HG03060 (cell line): ENCODE measurements around the gene PCLO.

ENCODE experiments used
- ATAC-seq: cut with Tn5 transposase; IDR thresholded peaks from one replicate; pipeline ENCODE4 v1.9.1; 2021; ENCODE audit warnings: low read depth, moderate number of reproducible peaks; ENCODE audit not compliant: unreplicated experiment

Gene PCLO

DNA sequence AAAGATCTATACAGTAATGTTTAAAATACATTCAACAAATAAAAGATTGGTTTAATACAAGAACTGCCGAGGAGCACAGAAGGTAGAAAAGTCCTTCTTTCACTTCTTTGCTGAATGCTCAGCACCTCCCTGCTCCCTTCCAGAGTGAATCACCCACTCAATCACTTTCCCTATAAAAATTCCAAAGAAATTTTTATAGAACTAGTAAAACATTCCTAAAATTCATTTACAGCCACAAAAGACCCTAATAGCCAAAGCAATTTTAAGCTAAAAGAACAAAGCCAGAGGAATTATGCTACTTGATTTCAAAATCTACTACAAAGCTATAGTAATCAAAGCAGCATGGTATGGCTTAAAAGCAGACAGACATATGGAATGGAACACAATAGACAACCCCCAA, 320.9 kb downstream of the PCLO start:
- ATAC-seq, result no peak

DNA sequence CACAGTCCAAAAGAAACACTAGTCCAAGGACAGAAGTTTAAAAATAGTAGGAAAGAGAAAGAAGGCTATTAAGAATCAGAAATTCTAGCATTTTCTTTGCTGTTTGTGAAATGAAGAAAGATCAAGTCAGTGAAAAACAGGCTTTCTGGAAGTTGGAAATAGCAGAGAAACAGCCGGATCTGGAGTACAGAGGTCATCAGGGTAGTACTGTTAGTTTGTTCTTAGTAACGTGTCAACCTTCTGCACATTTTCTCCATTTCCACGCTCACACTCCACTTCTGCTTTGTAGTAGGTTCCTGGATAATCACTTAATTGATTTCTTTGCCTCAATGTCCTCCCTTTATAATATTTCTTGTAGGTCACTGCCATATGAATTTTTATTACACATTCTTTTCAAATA, 322.6 kb downstream of the PCLO start:
- ATAC-seq, result no peak

DNA sequence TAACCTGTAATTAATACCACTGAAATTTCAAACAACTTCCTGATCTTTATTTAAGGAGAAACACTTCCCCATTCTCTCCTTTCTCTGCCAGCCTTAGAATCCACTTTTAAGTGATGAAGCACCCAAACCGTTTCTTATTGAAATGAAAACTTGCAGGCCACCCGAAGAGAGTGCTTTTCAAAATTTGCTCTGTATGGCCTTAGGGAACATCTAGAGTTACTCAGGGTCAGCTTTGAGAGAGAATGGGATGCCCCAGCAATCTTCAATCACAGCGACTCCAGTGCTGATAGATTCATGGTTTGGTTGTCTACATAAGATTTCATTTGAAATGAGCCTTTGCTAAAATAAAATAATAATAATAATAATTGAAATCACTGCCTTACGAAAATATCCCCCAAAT, 323.1 kb downstream of the PCLO start:
- ATAC-seq, result no peak

DNA sequence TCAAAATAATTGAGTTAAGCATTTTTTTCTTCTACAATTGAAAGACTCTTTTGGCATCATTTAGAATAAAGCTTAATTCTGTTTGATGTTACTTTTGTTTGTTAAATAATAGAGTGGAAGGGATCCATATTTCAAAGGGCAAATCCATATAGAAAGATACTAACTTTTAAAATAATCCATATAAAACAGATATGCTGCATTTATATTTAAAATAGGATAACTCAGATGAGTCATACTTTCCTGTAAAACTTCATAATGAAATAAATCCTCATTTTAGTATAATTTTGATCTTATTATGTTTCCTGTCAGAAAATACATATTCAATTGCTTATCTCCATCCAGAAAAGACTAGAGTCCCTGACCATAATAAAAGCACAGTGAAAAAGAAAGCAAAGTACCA, 323.6 kb downstream of the PCLO start:
- no peak for ATAC-seq

DNA sequence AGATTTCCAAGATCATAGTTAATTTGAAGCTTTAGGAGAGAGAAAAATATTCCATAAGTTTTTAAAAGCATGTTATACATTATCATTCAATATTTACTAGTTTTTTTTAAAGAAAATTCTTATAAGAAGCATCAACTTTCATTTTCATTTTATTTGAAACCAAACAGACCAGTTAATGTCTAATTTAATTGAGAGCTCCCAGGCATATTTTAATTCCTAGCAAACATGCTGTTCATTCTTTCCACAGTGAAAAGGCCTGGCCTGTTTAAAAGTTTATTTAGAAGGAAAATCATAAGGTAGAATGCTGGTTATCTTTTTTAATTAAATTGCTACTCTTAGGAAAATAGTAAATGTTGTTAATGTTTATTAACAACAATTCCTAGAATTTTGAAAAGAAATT, 324.4 kb downstream of the PCLO start:
- no peak for ATAC-seq

GRCh38 chr7:82823073-82823472, 339.6 kb downstream of the PCLO start:
- ATAC-seq, result no peak

DNA sequence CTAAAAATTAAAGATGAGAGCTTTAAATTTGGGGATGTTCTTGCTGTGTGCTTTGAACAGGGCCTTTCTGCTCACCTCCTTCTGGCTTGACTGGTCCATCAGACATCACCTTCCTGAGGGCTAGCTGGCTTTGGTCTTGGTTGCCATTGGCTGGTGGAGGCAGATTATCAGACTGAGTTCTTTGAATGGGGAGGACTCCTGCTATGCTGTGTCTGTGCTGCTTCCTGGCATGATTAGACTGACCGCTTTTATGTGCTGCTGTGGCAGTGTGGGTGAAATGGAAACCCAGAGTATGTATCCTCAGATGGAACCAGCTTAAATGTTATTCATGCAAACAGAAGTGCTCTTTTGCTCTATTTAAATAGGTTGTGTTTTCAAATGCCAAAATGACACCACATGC, 341.6 kb downstream of the PCLO start:
- no peak for ATAC-seq

DNA sequence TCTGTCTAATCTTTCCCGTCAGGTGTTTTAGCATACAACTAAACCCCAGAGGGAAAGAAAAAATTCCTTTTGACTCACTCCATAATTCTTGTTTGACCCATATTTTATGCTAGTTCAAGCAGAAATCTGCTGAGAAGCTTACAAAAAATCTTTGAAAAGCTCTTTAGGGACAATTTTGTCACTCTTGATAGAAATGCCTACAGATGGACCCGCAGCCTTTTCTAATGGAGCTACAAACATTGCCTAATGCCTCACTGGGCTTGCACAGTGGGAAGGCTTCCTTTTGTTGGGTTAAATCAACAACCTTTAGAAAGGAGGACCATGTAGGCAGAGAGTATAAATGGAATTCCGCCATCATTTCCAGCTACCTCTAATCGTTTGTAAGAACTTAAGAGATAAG, 344.5 kb downstream of the PCLO start:
- ATAC-seq, result no peak

- no peak for ATAC-seq
Observed at GRCh38 chr7:82816272-82816671, 346.4 kb downstream of the PCLO start.

GRCh38 chr7:82810558-82811259, 352.0 kb downstream of the PCLO start:
- ATAC-seq, result no peak

DNA sequence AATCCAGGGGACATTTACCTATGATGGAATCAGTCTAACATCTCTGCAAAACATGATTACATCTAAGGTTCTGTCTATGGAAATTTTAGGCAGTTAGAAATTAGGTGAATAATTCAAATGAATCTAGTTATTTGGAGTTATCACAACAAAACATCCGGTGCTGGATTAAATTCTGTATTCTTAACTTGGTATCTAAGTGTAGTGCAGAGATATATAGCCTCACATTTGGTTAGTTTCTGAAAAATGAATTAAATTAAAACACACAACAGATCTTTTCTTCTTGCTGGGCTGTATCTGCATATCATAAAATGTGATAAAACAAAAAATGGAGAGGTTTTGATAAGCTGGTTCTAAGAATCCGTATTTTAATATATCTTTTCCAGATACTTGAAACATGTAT, 354.1 kb downstream of the PCLO start:
- ATAC-seq, result no peak

- no peak for ATAC-seq
Observed at GRCh38 chr7:82805527-82805960, 357.1 kb downstream of the PCLO start.

GRCh38 chr7:82803411-82803810, 359.3 kb downstream of the PCLO start:
- ATAC-seq, result no peak

GRCh38 chr7:82789883-82790609, 372.6 kb downstream of the PCLO start:
- no peak for ATAC-seq

DNA sequence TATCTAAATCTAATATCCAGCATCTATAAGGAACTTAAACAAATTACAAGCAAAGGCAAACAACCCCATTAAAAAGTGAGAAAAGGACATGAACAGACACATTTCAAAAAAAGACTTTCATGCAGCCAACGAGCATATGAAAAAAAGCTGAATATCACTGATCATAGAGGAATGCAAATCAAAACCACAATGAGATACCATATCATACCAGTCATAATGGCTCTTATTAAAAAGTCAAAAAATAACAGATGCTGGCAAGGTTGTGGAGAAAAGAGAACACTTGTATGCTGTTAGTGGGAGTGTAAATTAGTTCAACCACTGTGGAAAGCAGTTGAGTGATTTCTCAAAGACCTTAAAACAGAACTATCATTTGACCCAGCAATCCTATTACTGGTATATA, 384.7 kb downstream of the PCLO start:
- no peak for ATAC-seq

- no peak for ATAC-seq
Observed at GRCh38 chr7:82762880-82763279, 399.8 kb downstream of the PCLO start.

DNA sequence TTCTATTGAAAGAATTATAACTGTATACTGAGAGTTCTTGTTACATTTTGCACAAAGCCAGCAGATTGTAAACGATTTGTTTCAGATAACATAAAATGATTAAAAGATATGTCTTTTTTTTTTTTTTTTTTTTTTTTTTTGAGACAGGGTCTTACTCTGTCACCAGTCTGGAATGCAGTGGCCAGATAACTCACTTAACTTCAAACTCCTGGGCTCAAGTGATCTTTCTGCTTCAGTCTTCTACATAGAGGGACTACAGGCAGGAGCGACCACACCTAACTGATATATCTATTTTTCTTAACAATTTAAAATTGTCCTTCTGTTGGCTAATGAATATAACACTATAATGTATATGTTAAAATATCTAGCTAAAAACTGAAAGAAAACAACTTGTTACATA, 401.9 kb downstream of the PCLO start:
- ATAC-seq, result no peak

- no peak for ATAC-seq
Observed at GRCh38 chr7:82760074-82760473, 402.6 kb downstream of the PCLO start.

- no peak for ATAC-seq
Observed at GRCh38 chr7:82755705-82756551, 406.8 kb downstream of the PCLO start.

DNA sequence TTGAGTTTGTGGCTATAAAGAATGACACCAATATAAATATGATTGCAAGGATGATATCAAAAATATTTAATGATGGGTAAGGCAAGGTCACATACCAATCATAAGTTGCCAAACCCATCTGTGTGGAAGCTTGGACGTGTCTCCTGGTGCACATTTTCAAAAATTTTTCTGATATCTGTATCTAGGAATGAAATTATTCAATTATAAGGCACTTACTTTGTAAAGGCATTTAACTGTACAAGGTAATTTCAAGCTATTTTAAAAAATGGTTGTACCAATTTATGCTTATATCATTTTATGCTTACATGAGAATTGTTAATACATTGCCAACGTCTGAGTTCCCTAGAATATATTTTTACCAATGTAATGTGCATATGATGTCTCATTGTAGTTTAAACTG, 412.7 kb downstream of the PCLO start:
- ATAC-seq, result no peak

DNA sequence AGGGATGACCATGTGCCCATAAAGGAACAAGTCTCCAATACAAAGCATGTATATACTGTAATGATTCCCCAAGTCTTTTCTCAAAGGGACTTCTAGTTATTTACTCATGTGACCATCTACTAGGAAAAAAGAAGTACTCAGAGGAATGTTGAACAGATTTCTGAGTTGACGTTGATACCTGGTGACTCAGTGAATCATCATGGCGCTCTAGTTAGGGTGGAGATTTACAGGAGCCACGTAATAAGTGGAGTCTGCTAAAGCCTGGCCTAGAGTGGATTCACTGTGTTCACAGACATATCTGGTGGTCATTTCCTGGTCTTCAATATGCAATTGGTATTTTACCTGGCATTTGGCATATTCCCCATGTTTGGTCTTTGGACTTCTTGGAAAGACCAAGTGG, 416.9 kb downstream of the PCLO start:
- no peak for ATAC-seq
